SK-N-SH (cell line): ENCODE measurements around the gene IGSF9B.

Experiments
- CTCF ChIP-seq: fragments of 200-600 bp; sonication (generic); IDR thresholded peaks from 2 replicates; pipeline ENCODE4 v1.6.1; 2017; ENCODE audit warnings: antibody characterized with exemption, mild to moderate bottlenecking, moderate library complexity
- GATA2 ChIP-seq: sonication (generic); formaldehyde crosslinking; IDR thresholded peaks from 2 replicates; pipeline ENCODE4 v1.5.0; 2020; ENCODE audit warnings: mild to moderate bottlenecking, missing genetic modification reagents
- JUND ChIP-seq: IDR thresholded peaks from 2 replicates; pipeline ENCODE4 v1.4.0; 2012
- NFIC ChIP-seq: IDR thresholded peaks from 2 replicates; pipeline ENCODE4 v1.4.0; 2012; ENCODE audit warnings: borderline replicate concordance
- POLR2AphosphoS5 ChIP-seq: IDR thresholded peaks from 2 replicates; pipeline ENCODE4 v1.6.1; 2012; ENCODE audit warnings: low read depth, low read length
- RCOR1 ChIP-seq: fragments of 150-350 bp; IDR thresholded peaks from 2 replicates; pipeline ENCODE4 v1.6.1; 2017; ENCODE audit warnings: antibody characterized with exemption, low read length
- TAF1 ChIP-seq: IDR thresholded peaks from 2 replicates; pipeline ENCODE4 v1.6.1; 2012; ENCODE audit warnings: low read depth, mild to moderate bottlenecking, low read length, moderate library complexity, borderline replicate concordance
- TF ChIP-seq, protein P1 (sequence below): fragments of 150-350 bp; IDR thresholded peaks from 2 replicates; pipeline ENCODE4 v1.6.1; 2017; ENCODE audit warnings: antibody characterized with exemption, low read length, low read depth, borderline replicate concordance
- TF ChIP-seq, protein P2 (sequence below): IDR thresholded peaks from 2 replicates; pipeline ENCODE4; 2012

GRCh38 chr11:133953547-133953946, 3.2 kb downstream of the IGSF9B start:
- TF ChIP-seq CTCF (no peak), JUND (no peak), TAF1 (no peak), GATA2 (CRISPR knock-in tag) (no peak), RCOR1 (no peak), POLR2AphosphoS5 (no peak), NFIC (no peak)
- TF ChIP-seq, protein P1, sequence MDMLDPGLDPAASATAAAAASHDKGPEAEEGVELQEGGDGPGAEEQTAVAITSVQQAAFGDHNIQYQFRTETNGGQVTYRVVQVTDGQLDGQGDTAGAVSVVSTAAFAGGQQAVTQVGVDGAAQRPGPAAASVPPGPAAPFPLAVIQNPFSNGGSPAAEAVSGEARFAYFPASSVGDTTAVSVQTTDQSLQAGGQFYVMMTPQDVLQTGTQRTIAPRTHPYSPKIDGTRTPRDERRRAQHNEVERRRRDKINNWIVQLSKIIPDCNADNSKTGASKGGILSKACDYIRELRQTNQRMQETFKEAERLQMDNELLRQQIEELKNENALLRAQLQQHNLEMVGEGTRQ: no peak
- TF ChIP-seq, protein P2, sequence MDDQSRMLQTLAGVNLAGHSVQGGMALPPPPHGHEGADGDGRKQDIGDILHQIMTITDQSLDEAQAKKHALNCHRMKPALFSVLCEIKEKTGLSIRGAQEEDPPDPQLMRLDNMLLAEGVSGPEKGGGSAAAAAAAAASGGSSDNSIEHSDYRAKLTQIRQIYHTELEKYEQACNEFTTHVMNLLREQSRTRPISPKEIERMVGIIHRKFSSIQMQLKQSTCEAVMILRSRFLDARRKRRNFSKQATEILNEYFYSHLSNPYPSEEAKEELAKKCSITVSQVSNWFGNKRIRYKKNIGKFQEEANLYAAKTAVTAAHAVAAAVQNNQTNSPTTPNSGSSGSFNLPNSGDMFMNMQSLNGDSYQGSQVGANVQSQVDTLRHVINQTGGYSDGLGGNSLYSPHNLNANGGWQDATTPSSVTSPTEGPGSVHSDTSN: no peak
